ENCODE data around the gene SDK1. TPM values are rescaled to one million over a fixed set of nuclear protein-coding genes. Genes with fewer than 3 reads are reported as not detected.

SDK1 gene
- total and polyA plus RNA-seq, 7 donors, result 0.31 to 2.4 (median 1.3) TPM

- Histone ChIP-seq H3K36me3 (ENCODE audit: insufficient read depth in 1 of 2, low read depth in 1 of 2) (no peaks in the 10 kb centered on the region), H3K4me3 (no peak overlapping the region), H3K27me3 (ENCODE audit: insufficient read depth in 3 of 3, low read length in 2 of 3) (no peaks in the 10 kb centered on the region), H3K27ac (no peak overlapping the region), H3K9me3 (peaks cover 10% of the 10 kb centered on the region), H3K4me1 (no peaks in the 10 kb centered on the region)
- DNase-seq (no peak), ATAC-seq (no peak)
- no peak for TF ChIP-seq CTCF (IDR thresholded peaks at IDR 0.05)
- intact Hi-C loops (cut with DNase I), result no loop called here
Measured at GRCh38 chr7:3501671-3502070, 200.6 kb downstream of the SDK1 start.

GRCh38 chr7:3504384-3504783 is 203.3 kb downstream of the SDK1 start:
- intact Hi-C loops (cut with DNase I), result no loop called here
- Histone ChIP-seq H3K36me3 (ENCODE audit: insufficient read depth in 1 of 2, low read depth in 1 of 2) (no peaks in the 10 kb centered on the region), H3K9me3 (peaks cover 10% of the 10 kb centered on the region), H3K27ac (no peak overlapping the region), H3K27me3 (ENCODE audit: insufficient read depth in 3 of 3, low read length in 2 of 3) (no peaks in the 10 kb centered on the region), H3K4me1 (no peaks in the 10 kb centered on the region), H3K4me3 (no peak overlapping the region)
- DNase-seq (no peak), ATAC-seq (no peak)
- WGBS, 3 donors, result 97 to 100% (median 100%) methylated on average over 1 of the region's 1 CpG
- TF ChIP-seq CTCF (IDR thresholded peaks at IDR 0.05), result no peak

GRCh38 chr7:3510101-3511020 is 209.3 kb downstream of the SDK1 start:
- Histone ChIP-seq H3K27ac (no peak overlapping the region), H3K36me3 (ENCODE audit: insufficient read depth in 1 of 2, low read depth in 1 of 2) (no peaks in the 10 kb centered on the region), H3K27me3 (ENCODE audit: insufficient read depth in 3 of 3, low read length in 2 of 3) (no peaks in the 10 kb centered on the region), H3K4me1 (no peaks in the 10 kb centered on the region), H3K9me3 (no peaks in the 10 kb centered on the region), H3K4me3 (no peak overlapping the region)
- 66 to 74% (median 73%) methylated on average over 11 of the region's 11 CpGs for WGBS, 3 donors
- DNase-seq (no peak), ATAC-seq (no peak)
- intact Hi-C loops (cut with DNase I), result no loop called here
- no peak for TF ChIP-seq CTCF (IDR thresholded peaks at IDR 0.05)

GRCh38 chr7:3517344-3517743 is 216.3 kb downstream of the SDK1 start:
- no peak overlapping the region for H3K4me3 ChIP-seq
- DNase-seq (no peak), ATAC-seq (no peak)
- intact Hi-C loops (cut with DNase I), result no loop called here
- WGBS, 3 donors, result 67 to 75% (median 68%) methylated on average over 3 of the region's 3 CpGs
- no peaks in the 10 kb centered on the region for H3K9me3 ChIP-seq
- H3K4me1 ChIP-seq, result no peaks in the 10 kb centered on the region
- H3K27ac ChIP-seq, result no peak overlapping the region
- no peaks in the 10 kb centered on the region for H3K27me3 ChIP-seq (ENCODE audit: insufficient read depth in 3 of 3, low read length in 2 of 3)
- TF ChIP-seq CTCF (IDR thresholded peaks at IDR 0.05), result no peak
- no peaks in the 10 kb centered on the region for H3K36me3 ChIP-seq (ENCODE audit: insufficient read depth in 1 of 2, low read depth in 1 of 2)

All from psoas muscle (tissue), 8 donors.